Neutrophil (primary cell): Measurements from ENCODE around the gene CLEC19A.

Source experiments
- H3K27ac ChIP-seq: fragments of 200-600 bp; sonication (generic); 2 replicates; pipeline ENCODE4 v1.5.1; 2016; ENCODE audit warnings: mild to moderate bottlenecking, moderate library complexity
- H3K27me3 ChIP-seq: fragments of 200-600 bp; sonication (generic); 2 replicates; pipeline ENCODE4 v1.6.0; 2016; ENCODE audit warnings: mild to moderate bottlenecking
- H3K36me3 ChIP-seq: fragments of 200-600 bp; sonication (generic); 2 replicates; pipeline ENCODE4 v1.5.1; 2017
- H3K4me1 ChIP-seq, 2 experiments: fragments of 200-600 bp in 1 of 2; sonication (generic) in 1 of 2; 1 replicate in 1 of 2; 2 replicates in 1 of 2; pipeline versions ENCODE4 v1.5.1 to v1.6.1; 2013 to 2016; ENCODE audit warnings: low read depth in 1 of 2, low read length in 1 of 2, mild to moderate bottlenecking in 1 of 2, moderate library complexity in 1 of 2; ENCODE audit not compliant: control insufficient read depth in 1 of 2, insufficient read depth in 1 of 2
- H3K4me3 ChIP-seq, 2 experiments: fragments of 200-600 bp in 1 of 2; sonication (generic) in 1 of 2; 1 replicate in 1 of 2; 2 replicates in 1 of 2; pipeline ENCODE4 v1.5.1; 2013 to 2016; ENCODE audit warnings: low read depth in 1 of 2, low read length in 1 of 2, mild to moderate bottlenecking in 1 of 2, moderate library complexity in 1 of 2
- H3K9me3 ChIP-seq: fragments of 200-600 bp; sonication (generic); 2 replicates; pipeline ENCODE4 v1.5.1; 2016
- CTCF ChIP-seq: fragments of 200-600 bp; sonication (generic); IDR thresholded peaks from 2 replicates; pipeline ENCODE4 v1.5.1; 2016; ENCODE audit warnings: antibody characterized with exemption

Gene CLEC19A

GRCh38 chr16:19252904-19253303 lies 32.6 kb upstream of the CLEC19A start:
- H3K27ac ChIP-seq = no peak overlapping the region

GRCh38 chr16:19254611-19255010 lies 30.9 kb upstream of the CLEC19A start:
- H3K27me3 ChIP-seq = no peaks in the 10 kb centered on the region
- no peaks in the 10 kb centered on the region for H3K9me3 ChIP-seq
- H3K4me1 ChIP-seq = no peaks in the 10 kb centered on the region
- no peak overlapping the region for H3K27ac ChIP-seq
- H3K4me3 ChIP-seq = no peak overlapping the region
- TF ChIP-seq CTCF = no peak
- H3K36me3 ChIP-seq = no peaks in the 10 kb centered on the region

More at GRCh38 chr16:19252904-19253303, 32.6 kb upstream of the CLEC19A start:
- Histone ChIP-seq H3K36me3 (no peaks in the 10 kb centered on the region), H3K4me3 (no peak overlapping the region), H3K9me3 (no peaks in the 10 kb centered on the region), H3K27me3 (no peaks in the 10 kb centered on the region), H3K4me1 (no peaks in the 10 kb centered on the region)
- no peak for TF ChIP-seq CTCF

GRCh38 chr16:19264123-19264673 lies 21.3 kb upstream of the CLEC19A start:
- H3K27ac ChIP-seq = no peak overlapping the region
- no peaks in the 10 kb centered on the region for H3K9me3 ChIP-seq
- H3K4me3 ChIP-seq = no peak overlapping the region
- H3K4me1 ChIP-seq = no peaks in the 10 kb centered on the region
- no peaks in the 10 kb centered on the region for H3K27me3 ChIP-seq
- H3K36me3 ChIP-seq = no peaks in the 10 kb centered on the region
- no peak for TF ChIP-seq CTCF

GRCh38 chr16:19265380-19265930 lies 20.1 kb upstream of the CLEC19A start:
- Histone ChIP-seq H3K9me3 (no peaks in the 10 kb centered on the region), H3K4me1 (no peaks in the 10 kb centered on the region), H3K27ac (no peak overlapping the region), H3K4me3 (no peak overlapping the region), H3K36me3 (no peaks in the 10 kb centered on the region), H3K27me3 (no peaks in the 10 kb centered on the region)
- no peak for TF ChIP-seq CTCF

- H3K27ac ChIP-seq = no peak overlapping the region
- no peaks in the 10 kb centered on the region for H3K36me3 ChIP-seq
- no peaks in the 10 kb centered on the region for H3K9me3 ChIP-seq
- no peak overlapping the region for H3K4me3 ChIP-seq
- H3K4me1 ChIP-seq = no peaks in the 10 kb centered on the region
- no peak for TF ChIP-seq CTCF
- no peaks in the 10 kb centered on the region for H3K27me3 ChIP-seq
Measured at GRCh38 chr16:19266774-19267173, 18.8 kb upstream of the CLEC19A start.
